Mesenchymal stem cell (in vitro differentiated cells and primary cell): ENCODE measurements around the gene BNC2.

ENCODE experiments used
- DNase-seq: peaks from one replicate; pipeline ENCODE4 v3.0.0-alpha.2; 2013
- H2AFZ ChIP-seq: one replicate; pipeline ENCODE4 v1.6.1; 2013; ENCODE audit warnings: low read depth, mild to moderate bottlenecking, control low read depth, inconsistent platforms, low read length, moderate library complexity
- H2AK5ac ChIP-seq: 2 replicates; pipeline ENCODE4 v1.6.1; 2013; ENCODE audit warnings: low read length, moderate library complexity, mild to moderate bottlenecking, inconsistent platforms; ENCODE audit not compliant: severe bottlenecking
- H2BK120ac ChIP-seq: one replicate; pipeline ENCODE4 v1.6.1; 2013; ENCODE audit warnings: low read depth, mild to moderate bottlenecking, inconsistent platforms, low read length, moderate library complexity
- H2BK12ac ChIP-seq, 2 experiments: one replicate each; pipeline ENCODE4 v1.6.1; 2013; ENCODE audit warnings: inconsistent platforms in 2 of 2, low read length in 2 of 2, mild to moderate bottlenecking in 2 of 2, moderate library complexity in 2 of 2, control low read depth in 1 of 2
- H2BK15ac ChIP-seq: one replicate; pipeline ENCODE4 v1.6.1; 2013; ENCODE audit warnings: mild to moderate bottlenecking, low read depth, inconsistent platforms; ENCODE audit not compliant: poor library complexity, severe bottlenecking
- H2BK5ac ChIP-seq: 2 replicates; pipeline ENCODE4 v1.6.1; 2013; ENCODE audit warnings: low read depth, mild to moderate bottlenecking, low read length, control low read depth, inconsistent platforms; ENCODE audit not compliant: poor library complexity, severe bottlenecking
- H3K14ac ChIP-seq, 2 experiments: one replicate each; pipeline ENCODE4 v1.6.1; 2013; ENCODE audit warnings: inconsistent platforms in 2 of 2, low read length in 2 of 2, control low read depth in 1 of 2, mild to moderate bottlenecking in 1 of 2, moderate library complexity in 1 of 2
- H3K18ac ChIP-seq, 2 experiments: one replicate each; pipeline ENCODE4 v1.6.1; 2013; ENCODE audit warnings: inconsistent platforms in 2 of 2, low read length in 2 of 2, control low read depth in 1 of 2, low read depth in 1 of 2, mild to moderate bottlenecking in 1 of 2
- H3K23ac ChIP-seq, 2 experiments: one replicate each; pipeline ENCODE4 v1.6.1; 2013; ENCODE audit warnings: inconsistent platforms in 2 of 2, low read length in 2 of 2, mild to moderate bottlenecking in 2 of 2, moderate library complexity in 2 of 2, control low read depth in 1 of 2
- H3K27ac ChIP-seq: 2 replicates; pipeline ENCODE4 v1.5.1; 2013; ENCODE audit warnings: mild to moderate bottlenecking, moderate library complexity, low read length, control low read depth, inconsistent platforms; ENCODE audit not compliant: poor library complexity, severe bottlenecking
- H3K27me3 ChIP-seq, 2 experiments: 2 replicates each; pipeline versions ENCODE4 v1.6.1 to v1.7.0; 2013; ENCODE audit warnings: low read length in 2 of 2, mild to moderate bottlenecking in 2 of 2, moderate library complexity in 2 of 2, control low read depth in 1 of 2, inconsistent platforms in 1 of 2; ENCODE audit not compliant: control insufficient read depth in 1 of 2, insufficient read depth in 1 of 2
- H3K36me3 ChIP-seq, 2 experiments: 2 replicates each; pipeline versions ENCODE4 v1.6.1 to v1.7.0; 2013; ENCODE audit warnings: low read length in 2 of 2, control low read depth in 1 of 2, inconsistent platforms in 1 of 2, low read depth in 1 of 2, mild to moderate bottlenecking in 1 of 2; ENCODE audit not compliant: insufficient read depth in 2 of 2, control insufficient read depth in 1 of 2
- H3K4ac ChIP-seq, 2 experiments: one replicate each; pipeline ENCODE4 v1.6.1; 2013; ENCODE audit warnings: inconsistent platforms in 2 of 2, low read length in 2 of 2, mild to moderate bottlenecking in 2 of 2, moderate library complexity in 2 of 2, control low read depth in 1 of 2, low read depth in 1 of 2
- H3K4me1 ChIP-seq: 2 replicates; pipeline ENCODE4 v1.6.1; 2013; ENCODE audit warnings: low read depth, low read length, control low read depth; ENCODE audit not compliant: control insufficient read depth, insufficient read depth
- H3K4me2 ChIP-seq: 2 replicates; pipeline ENCODE4 v1.6.1; 2013; ENCODE audit warnings: low read length, mild to moderate bottlenecking, inconsistent platforms; ENCODE audit not compliant: poor library complexity, severe bottlenecking
- H3K4me3 ChIP-seq, 2 experiments: 2 replicates each; pipeline versions ENCODE4 v1.5.1 to v1.7.0; 2013; ENCODE audit warnings: low read length in 2 of 2, mild to moderate bottlenecking in 2 of 2, control low read depth in 1 of 2, low read depth in 1 of 2; ENCODE audit not compliant: insufficient read depth in 1 of 2
- H3K79me1 ChIP-seq: replicated peaks from 2 replicates; pipeline ENCODE4 v1.6.1; 2013; ENCODE audit warnings: mild to moderate bottlenecking, control low read depth, low read length, inconsistent platforms; ENCODE audit not compliant: poor library complexity, severe bottlenecking
- H3K9ac ChIP-seq: 2 replicates; pipeline ENCODE4 v1.7.0; 2013; ENCODE audit warnings: mild to moderate bottlenecking, low read length, moderate library complexity
- H3K9me3 ChIP-seq: 2 replicates; pipeline ENCODE4 v1.7.0; 2013; ENCODE audit warnings: mild to moderate bottlenecking, low read length; ENCODE audit not compliant: control insufficient read depth
- H4K8ac ChIP-seq: one replicate; pipeline ENCODE4 v1.6.1; 2013; ENCODE audit warnings: inconsistent platforms, mild to moderate bottlenecking, low read length, moderate library complexity
- H4K91ac ChIP-seq: one replicate; pipeline ENCODE4 v1.6.1; 2013; ENCODE audit warnings: mild to moderate bottlenecking, low read length, inconsistent platforms
- WGBS: methylation state at CpG from one replicate; pipeline ENCODE4 v1.1.7; 2013; ENCODE audit warnings: mixed read lengths; 5-methylcytosine and 5-hydroxymethylcytosine counted together

The BNC2 gene

DNA sequence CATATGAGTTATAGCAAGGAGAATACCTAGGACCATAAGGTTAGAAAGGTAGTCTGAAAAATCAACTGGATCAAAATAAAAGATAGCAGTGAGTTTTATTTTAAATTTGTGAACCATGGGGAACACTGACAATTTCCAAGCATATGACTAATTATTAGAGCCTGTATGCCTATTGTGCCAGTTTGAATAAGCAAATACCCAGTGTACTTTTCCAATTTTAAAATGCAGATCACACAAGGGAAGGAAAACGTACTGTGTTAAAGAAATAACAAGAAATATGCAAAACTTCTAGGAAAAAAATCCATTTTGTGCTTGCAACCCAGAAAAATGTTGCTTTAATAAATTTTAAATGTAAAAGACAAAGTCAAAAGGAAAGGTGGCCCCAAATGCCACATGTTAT lies 257.4 kb downstream of the BNC2 start:
- H3K27ac ChIP-seq, result no peak overlapping the region
- H2BK12ac ChIP-seq, result peak overlapping the region in 1 of 2 experiments; percentile 54
- H4K8ac ChIP-seq, result no peak overlapping the region
- H3K14ac ChIP-seq, result no peak overlapping the region
- no CpG with 5 or more reads among the region's 1 CpG for WGBS
- no peak overlapping the region for H3K4me2 ChIP-seq
- no peak overlapping the region for H2BK15ac ChIP-seq
- no peak overlapping the region for H3K9ac ChIP-seq
- no peaks in the 10 kb centered on the region for H3K4me1 ChIP-seq
- peaks cover 0 to 6% of the 10 kb centered on the region in 2 experiments for H3K36me3 ChIP-seq
- H3K4ac ChIP-seq, result no peak overlapping the region
- no peaks in the 10 kb centered on the region for H3K9me3 ChIP-seq
- H2BK5ac ChIP-seq, result no peak overlapping the region
- no peak overlapping the region for H2AFZ ChIP-seq
- H2AK5ac ChIP-seq, result no peak overlapping the region
- no peaks in the 10 kb centered on the region for H3K27me3 ChIP-seq
- no peak overlapping the region for H4K91ac ChIP-seq
- no peak overlapping the region for H3K18ac ChIP-seq
- no peak overlapping the region for H3K23ac ChIP-seq
- DNase-seq, result no peak
- H2BK120ac ChIP-seq, result no peak overlapping the region
- H3K79me1 ChIP-seq, result peaks cover 18% of the 10 kb centered on the region
- no peak overlapping the region for H3K4me3 ChIP-seq

DNA sequence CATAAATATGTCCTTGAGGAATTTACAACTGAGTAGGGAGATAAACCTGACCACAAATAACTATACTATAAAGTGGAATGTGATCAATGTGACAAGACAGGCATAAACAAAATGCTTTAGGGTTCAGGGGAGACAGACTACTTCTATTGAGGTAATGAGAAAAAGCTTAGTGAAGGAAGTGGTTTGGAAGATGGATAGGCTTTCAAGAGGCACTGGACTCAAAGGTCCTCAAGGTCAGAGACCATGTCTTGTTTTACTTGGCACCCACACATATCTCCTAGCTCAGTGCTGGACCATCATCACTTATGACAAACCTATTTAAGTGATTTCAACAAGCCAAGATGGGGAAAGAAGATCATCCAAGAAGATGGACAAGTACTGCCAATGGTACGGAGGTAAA lies 257.8 kb downstream of the BNC2 start:
- Histone ChIP-seq H3K4me3 (peak overlapping the region in 1 of 2 experiments; percentile 10), H4K8ac (no peak overlapping the region)
- WGBS, result 74% methylated on average over 1 of the region's 1 CpG

DNA sequence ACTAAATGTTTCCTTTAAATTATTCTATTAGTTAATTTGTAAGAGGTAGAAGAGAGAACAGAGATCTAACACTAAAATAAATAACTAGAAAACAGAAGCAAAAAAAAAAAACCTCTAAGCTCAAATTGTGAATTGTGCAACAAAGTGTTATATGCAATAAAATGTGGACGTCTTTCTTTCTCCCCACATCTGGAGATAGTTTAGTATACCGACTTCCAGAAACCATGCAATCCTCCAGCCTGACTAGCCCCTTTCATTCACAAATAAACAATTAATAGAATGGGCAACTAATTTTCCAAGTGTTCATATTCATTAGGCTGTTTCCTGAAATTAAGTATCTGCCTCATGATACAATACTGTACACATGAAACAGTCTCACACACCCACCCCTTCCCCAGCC lies 258.5 kb downstream of the BNC2 start:
- peak overlapping the region in 1 of 2 experiments; percentile 10 for H3K4me3 ChIP-seq
- peak overlapping the region; percentile 36 for H3K9ac ChIP-seq
- H3K4me1 ChIP-seq, result no peaks in the 10 kb centered on the region
- peak; percentile 30 for DNase-seq
- H3K23ac ChIP-seq, result no peak overlapping the region
- no peak overlapping the region for H2BK12ac ChIP-seq
- H3K27ac ChIP-seq, result no peak overlapping the region
- no peak overlapping the region for H3K14ac ChIP-seq
- no peak overlapping the region for H2AFZ ChIP-seq
- no peak overlapping the region for H2BK15ac ChIP-seq
- H2AK5ac ChIP-seq, result no peak overlapping the region
- no peak overlapping the region for H3K4ac ChIP-seq
- peaks cover 0 to 6% of the 10 kb centered on the region in 2 experiments for H3K36me3 ChIP-seq
- H2BK120ac ChIP-seq, result no peak overlapping the region
- H2BK5ac ChIP-seq, result no peak overlapping the region
- WGBS, result 0% methylated on average over 2 of the region's 2 CpGs
- no peak overlapping the region for H3K18ac ChIP-seq
- no peak overlapping the region for H3K4me2 ChIP-seq
- H3K9me3 ChIP-seq, result no peaks in the 10 kb centered on the region
- no peak overlapping the region for H4K8ac ChIP-seq
- no peak overlapping the region for H4K91ac ChIP-seq
- H3K79me1 ChIP-seq, result peaks cover 15% of the 10 kb centered on the region
- no peaks in the 10 kb centered on the region for H3K27me3 ChIP-seq

More for the DNA sequence above, 257.8 kb downstream of the BNC2 start:
- Histone ChIP-seq H3K36me3 (peaks cover 0 to 6% of the 10 kb centered on the region in 2 experiments), H2BK120ac (no peak overlapping the region), H3K4me1 (no peaks in the 10 kb centered on the region), H3K14ac (no peak overlapping the region), H3K4me2 (no peak overlapping the region), H3K27ac (no peak overlapping the region), H3K9me3 (no peaks in the 10 kb centered on the region), H3K4ac (no peak overlapping the region), H3K9ac (peak overlapping the region; percentile 33), H3K27me3 (no peaks in the 10 kb centered on the region), H3K18ac (no peak overlapping the region), H3K79me1 (peaks cover 15% of the 10 kb centered on the region), H4K91ac (no peak overlapping the region), H2BK12ac (peak overlapping the region in 1 of 2 experiments; percentile 54), H3K23ac (no peak overlapping the region), H2BK15ac (no peak overlapping the region), H2BK5ac (no peak overlapping the region), H2AFZ (no peak overlapping the region), H2AK5ac (no peak overlapping the region)
- peak; percentile 32 for DNase-seq

DNA sequence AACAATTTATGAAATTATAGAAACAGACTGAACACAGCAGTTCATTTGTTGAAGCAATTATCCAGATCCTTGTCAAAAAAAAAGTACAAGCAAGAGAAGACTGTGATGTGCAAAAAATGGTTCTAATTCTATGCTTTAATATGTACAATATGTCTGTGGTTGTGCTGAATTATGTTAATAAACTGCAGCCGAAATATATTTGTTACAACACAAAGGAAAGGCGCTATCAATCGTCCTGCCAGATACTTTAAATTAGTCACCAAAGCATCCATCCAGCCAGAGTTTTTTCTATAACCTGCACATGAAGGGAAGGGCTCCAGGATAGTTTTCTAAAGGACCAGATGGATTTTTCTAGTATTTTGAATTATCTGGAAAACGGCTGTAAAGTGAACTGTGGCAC lies 259.5 kb downstream of the BNC2 start:
- Histone ChIP-seq H3K4me3 (no peak overlapping the region), H3K27ac (no peak overlapping the region), H3K27me3 (no peaks in the 10 kb centered on the region), H3K4me1 (no peaks in the 10 kb centered on the region), H3K36me3 (peaks cover 6 to 10% of the 10 kb centered on the region in 2 experiments), H2BK15ac (no peak overlapping the region), H3K4ac (no peak overlapping the region), H2BK5ac (no peak overlapping the region), H2BK120ac (no peak overlapping the region), H3K23ac (no peak overlapping the region), H3K18ac (no peak overlapping the region), H2AK5ac (no peak overlapping the region), H3K4me2 (no peak overlapping the region), H2BK12ac (no peak overlapping the region), H2AFZ (no peak overlapping the region), H3K79me1 (peaks cover 23% of the 10 kb centered on the region), H4K8ac (no peak overlapping the region), H3K9ac (peak overlapping the region; percentile 36), H3K9me3 (no peaks in the 10 kb centered on the region), H4K91ac (no peak overlapping the region), H3K14ac (no peak overlapping the region)
- WGBS, result 92% methylated on average over 2 of the region's 4 CpGs
- DNase-seq, result no peak
